Cardiac muscle cell (in vitro differentiated cells and primary cell): Measurements from ENCODE around the gene GCDH. TPM values are rescaled to one million over a fixed set of nuclear protein-coding genes. Genes with fewer than 3 reads are reported as not detected.

Experiments
- DNase-seq, 2 donors: peaks; one replicate each; pipeline versions ENCODE4 v3.0.0 to v3.0.0-alpha.2; 2010 to 2017; ENCODE audit warnings: low read depth in 1 of 2, low spot score in 1 of 2
- H3K27ac ChIP-seq: fragments of 200-600 bp; sonication (generic); 2 replicates; pipeline ENCODE4 v1.5.1; 2016
- H3K27me3 ChIP-seq: fragments of 200-600 bp; sonication (generic); 2 replicates; pipeline ENCODE4 v1.6.0; 2016; ENCODE audit warnings: control low read depth
- H3K36me3 ChIP-seq: fragments of 200-600 bp; sonication (generic); 2 replicates; pipeline ENCODE4 v1.5.1; 2016; ENCODE audit warnings: control low read depth
- H3K4me1 ChIP-seq: fragments of 200-600 bp; sonication (generic); 2 replicates; pipeline ENCODE4 v1.8.1; 2017; ENCODE audit warnings: low read depth, mild to moderate bottlenecking, mixed run types
- H3K4me3 ChIP-seq: fragments of 200-600 bp; sonication (generic); 2 replicates; pipeline ENCODE4 v1.5.1; 2016; ENCODE audit warnings: mild to moderate bottlenecking
- H3K9me3 ChIP-seq: fragments of 200-600 bp; sonication (generic); 2 replicates; pipeline ENCODE4 v1.5.1; 2017; ENCODE audit warnings: low read depth, mild to moderate bottlenecking, control low read depth
- CTCF ChIP-seq: IDR thresholded peaks from 2 replicates; pipeline ENCODE4 v1.5.1; 2012; ENCODE audit warnings: low read depth, mild to moderate bottlenecking, low read length
- polyA plus RNA-seq: library from polyadenylated mRNA; unstranded; fragments of >200 nt; fragmentation: Nextera tagmentation; extraction: Ambion mirVana; gene quantifications from 2 replicates; pipeline ENCODE4 v1.2.1, GENCODE V29; 2016
- total RNA-seq: library from RNA; depleted of rRNA; stranded (reverse); fragments of >200 nt; gene quantifications from 2 replicates; pipeline ENCODE4 v1.2.3, GENCODE V29; 2016

The GCDH gene
- total and polyA plus RNA-seq, 2 experiments from 2014 or later = 28.5 to 54.9 TPM

GRCh38 chr19:12921047-12921446 is 30.1 kb downstream of the GCDH start:
- H3K27me3 ChIP-seq = no peaks in the 10 kb centered on the region
- H3K4me1 ChIP-seq = no peaks in the 10 kb centered on the region
- no peaks in the 10 kb centered on the region for H3K9me3 ChIP-seq
- no peak for DNase-seq
- H3K4me3 ChIP-seq = no peak overlapping the region
- peaks cover 36% of the 10 kb centered on the region for H3K36me3 ChIP-seq
- TF ChIP-seq CTCF = no peak
- H3K27ac ChIP-seq = no peak overlapping the region

GRCh38 chr19:12922959-12923358 is 32.0 kb downstream of the GCDH start:
- no peaks in the 10 kb centered on the region for H3K27me3 ChIP-seq
- no peaks in the 10 kb centered on the region for H3K4me1 ChIP-seq
- no peaks in the 10 kb centered on the region for H3K9me3 ChIP-seq
- H3K36me3 ChIP-seq = peaks cover 48% of the 10 kb centered on the region
- no peak overlapping the region for H3K4me3 ChIP-seq
- DNase-seq = no peak
- TF ChIP-seq CTCF = no peak
- H3K27ac ChIP-seq = no peak overlapping the region

- H3K4me3 ChIP-seq = no peak overlapping the region
- H3K27me3 ChIP-seq = no peaks in the 10 kb centered on the region
- H3K9me3 ChIP-seq = no peaks in the 10 kb centered on the region
- H3K27ac ChIP-seq = no peak overlapping the region
- H3K36me3 ChIP-seq = peaks cover 62% of the 10 kb centered on the region
- TF ChIP-seq CTCF = no peak
- no peaks in the 10 kb centered on the region for H3K4me1 ChIP-seq
- no peak for DNase-seq
These were observed 33.8 kb downstream of the GCDH start for GRCh38 chr19:12924621-12925310.

- DNase-seq = no peak
- TF ChIP-seq CTCF = no peak
- Histone ChIP-seq H3K9me3 (no peaks in the 10 kb centered on the region), H3K4me1 (no peaks in the 10 kb centered on the region), H3K27ac (no peak overlapping the region), H3K36me3 (peaks cover 45% of the 10 kb centered on the region), H3K4me3 (no peak overlapping the region), H3K27me3 (no peaks in the 10 kb centered on the region)
These were observed 39.2 kb downstream of the GCDH start for GRCh38 chr19:12930002-12930645.

- DNase-seq = no peak
- peaks cover 3% of the 10 kb centered on the region for H3K4me1 ChIP-seq
- no peak for TF ChIP-seq CTCF
- H3K27me3 ChIP-seq = no peaks in the 10 kb centered on the region
- no peaks in the 10 kb centered on the region for H3K9me3 ChIP-seq
- peak overlapping the region; percentile 89 for H3K4me3 ChIP-seq
- H3K27ac ChIP-seq = peak overlapping the region; percentile 5
- peaks cover 24% of the 10 kb centered on the region for H3K36me3 ChIP-seq
These were observed 41.7 kb downstream of the GCDH start for GRCh38 chr19:12932392-12933286.
